Suppressor macrophage treated with lipopolysaccharide for 1 hour (primary cell): ENCODE results near the gene AGO3.

Experiments
- DNase-seq, 3 donors: peaks; one replicate each; pipeline ENCODE4 v3.0.0-alpha.2; 2020 to 2022

The AGO3 gene

GRCh38 chr1:35930593-35931445 is at the start of gene AGO3:
Gene AGO3, plus strand, starts transcription at chr1:35931105. Its CDS starts 322 bp downstream, at chr1:35931427.
- peak; percentile 94 to 96 (median 94) for DNase-seq

GRCh38 chr1:35881850-35882273 is 49.0 kb upstream of the AGO3 start:
- DNase-seq = no peak

- no peak for DNase-seq
Observed at GRCh38 chr1:35882586-35882944, 48.3 kb upstream of the AGO3 start.

GRCh38 chr1:35882945-35883634 is 47.8 kb upstream of the AGO3 start, which contains the start of gene AGO1:
Gene AGO1, plus strand, starts transcription at chr1:35883209. Its CDS starts 213 bp downstream, at chr1:35883422.
- peak; percentile 96 to 98 (median 97) for DNase-seq

- peak; percentile 70 to 88 (median 70) for DNase-seq
Observed at GRCh38 chr1:35883635-35884101, 47.2 kb upstream of the AGO3 start.

- DNase-seq = peak in 2 of 3 donors; percentile 20 to 25
Observed at GRCh38 chr1:35884934-35885333, 46.0 kb upstream of the AGO3 start.

GRCh38 chr1:35885961-35886558 is 44.8 kb upstream of the AGO3 start:
- DNase-seq = no peak

GRCh38 chr1:35886577-35887431 is 44.1 kb upstream of the AGO3 start:
- no peak for DNase-seq

- no peak for DNase-seq
Observed at GRCh38 chr1:35887508-35887907, 43.4 kb upstream of the AGO3 start.

- DNase-seq = no peak
Observed at GRCh38 chr1:35888255-35888654, 42.6 kb upstream of the AGO3 start.

- peak; percentile 51 to 75 (median 66) for DNase-seq
Observed at GRCh38 chr1:35888981-35889380, 41.9 kb upstream of the AGO3 start.

- DNase-seq = no peak
Observed at GRCh38 chr1:35893051-35893879, 37.6 kb upstream of the AGO3 start.

- peak; percentile 89 to 92 (median 91) for DNase-seq
Observed at GRCh38 chr1:35894183-35894582, 36.7 kb upstream of the AGO3 start.

GRCh38 chr1:35894656-35895055 is 36.2 kb upstream of the AGO3 start:
- peak; percentile 12 to 51 (median 28) for DNase-seq

GRCh38 chr1:35899941-35900340 is 31.0 kb upstream of the AGO3 start:
- no peak for DNase-seq

- DNase-seq = no peak
Observed at GRCh38 chr1:35901235-35901634, 29.7 kb upstream of the AGO3 start.

- no peak for DNase-seq
Observed at GRCh38 chr1:35902671-35903070, 28.2 kb upstream of the AGO3 start.

GRCh38 chr1:35914717-35915116 is 16.2 kb upstream of the AGO3 start:
- no peak for DNase-seq

GRCh38 chr1:35915693-35916092 is 15.2 kb upstream of the AGO3 start:
- no peak for DNase-seq

GRCh38 chr1:35923791-35924221 is 7.1 kb upstream of the AGO3 start:
- no peak for DNase-seq

- no peak for DNase-seq
Observed at GRCh38 chr1:35924838-35925237, 6.1 kb upstream of the AGO3 start.
